GOT3 (cell line): ENCODE measurements around the gene TPSG1.

ENCODE experiments used
- DNase-seq: peaks from one replicate; lab custom pipeline; 2025; ENCODE audit warnings: mixed read lengths; lab: John Stamatoyannopoulos, UW

The TPSG1 gene

DNA sequence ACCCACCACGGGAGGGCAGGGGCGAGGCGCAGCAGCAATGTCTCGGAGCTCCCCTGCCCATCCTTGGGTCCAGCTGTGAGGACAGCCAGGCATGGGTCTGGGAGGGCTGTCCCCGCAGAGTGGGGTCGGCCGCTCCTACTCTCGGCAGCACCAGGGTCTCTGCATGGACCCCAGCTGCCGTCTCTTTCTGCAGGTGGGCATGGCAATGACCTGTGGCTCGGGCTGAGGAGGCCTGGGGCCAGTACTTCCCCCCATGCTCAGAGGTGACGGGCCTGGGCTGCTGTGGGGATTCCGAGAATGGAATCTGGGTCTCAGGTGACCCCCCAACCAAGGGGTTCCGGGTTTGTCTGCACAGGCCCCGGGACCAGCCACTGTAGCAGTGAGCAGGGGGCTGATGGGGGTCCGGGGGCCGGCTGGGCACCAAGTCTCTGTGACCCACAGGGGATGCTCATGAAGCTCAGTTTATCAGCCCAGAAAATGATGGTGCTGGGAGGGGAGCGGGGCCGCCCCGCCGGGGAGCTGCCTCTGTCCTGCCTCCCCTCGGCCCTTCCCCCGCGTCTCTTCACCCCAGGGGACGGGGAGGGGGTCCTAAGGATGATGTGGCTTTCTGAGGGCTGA lies 48.7 kb downstream of the TPSG1 start:
- no peak for DNase-seq

- no peak for DNase-seq
Observed at GRCh38 chr16:1175566-1176279, 49.3 kb downstream of the TPSG1 start.

DNA sequence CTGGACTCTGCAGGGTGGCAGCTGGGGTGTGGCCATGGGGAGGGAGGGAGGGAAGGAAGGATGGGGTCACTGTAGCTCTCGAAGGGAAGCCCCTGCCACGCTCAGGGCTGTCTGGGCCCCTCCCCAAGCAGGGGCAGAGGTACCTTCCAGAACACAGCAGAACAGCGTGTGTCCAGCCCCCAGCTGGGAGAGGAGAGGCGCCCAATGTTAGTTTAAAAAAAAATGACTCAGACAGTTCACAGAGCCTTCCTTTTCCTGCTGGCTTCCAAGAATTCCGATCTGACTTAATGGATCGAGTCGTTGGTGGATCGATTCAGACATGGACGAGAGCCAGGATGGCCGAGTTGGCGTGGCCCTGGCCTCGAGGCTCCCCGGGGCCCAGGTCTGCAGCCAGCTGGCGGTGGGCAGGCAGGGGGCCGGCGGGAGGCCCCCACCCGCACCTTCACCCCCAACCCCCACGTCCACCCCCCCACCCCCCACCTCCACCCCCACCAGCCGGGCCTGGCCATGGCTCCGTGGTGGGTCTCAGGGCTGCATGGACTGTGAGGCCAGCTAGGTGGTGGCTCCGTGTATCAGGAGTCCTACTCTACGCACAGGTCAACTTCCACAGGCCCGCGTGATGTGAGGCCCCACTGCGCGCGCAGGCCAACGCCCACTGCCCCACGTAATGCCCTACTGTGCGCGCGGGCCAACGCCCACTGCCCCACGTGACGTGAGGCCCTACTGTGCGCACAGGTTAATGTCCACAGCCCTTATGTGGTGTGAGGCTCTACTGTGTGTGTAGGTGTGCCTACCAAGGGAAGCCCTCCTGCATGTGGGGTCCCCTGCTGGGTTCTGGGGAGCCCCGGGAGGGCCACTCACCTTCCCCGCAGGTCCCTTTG lies 50.4 kb downstream of the TPSG1 start:
- DNase-seq: no peak

DNA sequence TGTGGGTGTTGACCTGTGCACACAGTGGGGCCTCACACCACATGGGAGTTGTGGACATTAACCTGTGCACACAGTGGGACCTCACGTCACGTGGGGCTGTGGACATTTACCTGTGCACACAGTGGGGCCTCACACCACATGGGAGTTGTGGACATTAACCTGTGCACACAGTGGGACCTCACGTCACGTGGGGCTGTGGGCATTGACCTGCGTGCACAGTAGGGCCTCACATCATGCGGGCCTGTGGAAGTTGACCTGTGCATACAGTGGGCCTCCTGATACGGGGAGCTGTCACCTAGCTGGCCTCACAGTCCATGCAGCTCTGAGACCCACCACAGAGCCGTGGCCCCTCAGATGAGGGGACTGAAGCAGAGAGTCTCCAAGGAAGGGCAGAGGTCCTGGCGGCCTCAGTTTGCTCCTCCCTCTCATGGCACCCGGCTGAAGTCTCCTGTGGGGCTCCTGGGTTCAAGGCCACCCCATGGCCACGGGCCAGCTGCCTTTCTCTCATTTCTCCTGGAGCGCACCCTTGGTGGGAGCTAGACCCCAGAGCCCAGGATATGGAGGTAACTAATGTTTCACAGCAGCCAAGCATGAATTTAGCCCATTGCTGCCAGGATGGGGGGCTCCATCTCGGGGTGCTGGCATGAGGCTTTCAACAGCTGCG lies 51.1 kb downstream of the TPSG1 start:
- no peak for DNase-seq

GRCh38 chr16:1172651-1173050 lies 52.4 kb downstream of the TPSG1 start:
- DNase-seq: no peak

DNA sequence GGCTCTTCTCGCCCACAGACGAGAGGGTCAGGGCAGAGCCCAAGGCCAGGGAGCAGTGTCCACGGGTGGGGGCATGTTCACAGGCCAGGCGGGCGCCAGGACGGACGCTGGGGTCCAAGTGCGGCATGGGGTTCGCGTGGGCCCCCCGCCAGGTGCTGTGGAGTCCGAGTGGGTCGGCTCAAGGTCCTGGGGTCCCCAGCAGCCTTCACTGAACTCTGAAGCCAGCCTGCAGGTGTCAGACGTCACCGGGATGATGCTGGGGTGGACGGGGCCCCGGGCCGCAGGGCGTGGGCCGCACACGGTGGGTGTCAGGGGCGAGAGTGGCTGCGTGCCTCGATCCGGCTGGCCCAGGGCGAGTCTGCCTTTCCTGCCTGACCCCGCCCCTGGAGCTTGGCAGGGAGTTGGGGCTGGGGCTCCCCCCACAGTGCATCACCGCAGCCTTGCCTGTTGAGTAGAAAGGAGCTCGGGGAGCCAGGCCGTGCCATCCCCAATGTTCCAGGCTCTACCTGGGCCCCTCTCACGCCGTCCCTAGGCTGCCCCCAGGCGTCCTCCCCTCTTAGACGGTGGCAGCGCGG lies 53.1 kb downstream of the TPSG1 start:
- DNase-seq: no peak
